Common myeloid progenitor, CD34-positive (primary cell): ENCODE measurements around the gene RGCC.

Experiments used
- CTCF ChIA-PET: fragments of 350-600 bp; sonication (Branson Sonifier 250); formaldehyde crosslinking; loops from one replicate; lab custom pipeline; 2021; ENCODE audit warnings: antibody characterized with exemption; lab: Charles Lee
- POLR2A ChIA-PET: fragments of 350-600 bp; sonication (Branson Sonifier 250); formaldehyde crosslinking; loops from one replicate; lab custom pipeline; 2021; ENCODE audit warnings: antibody characterized with exemption; lab: Charles Lee
- DNase-seq, 3 donors: peaks; one replicate each; pipeline versions ENCODE4 v3.0.0 to v3.0.0-alpha.2; 2013
- H3K27ac ChIP-seq, 2 experiments: 1 replicate in 1 of 2; 2 replicates in 1 of 2; pipeline ENCODE4 v1.7.0; 2013; ENCODE audit warnings: inconsistent platforms in 2 of 2, low read length in 2 of 2, mild to moderate bottlenecking in 2 of 2, low read depth in 1 of 2, moderate library complexity in 1 of 2; ENCODE audit not compliant: severe bottlenecking in 2 of 2, insufficient read depth in 1 of 2, poor library complexity in 1 of 2
- H3K27me3 ChIP-seq, 5 experiments: replicated peaks in 2 of 5; 1 replicate in 3 of 5; 2 replicates in 2 of 5; pipeline versions ENCODE4 v1.6.1 to v1.7.0; 2013; ENCODE audit warnings: low read length in 4 of 5, mild to moderate bottlenecking in 2 of 5, moderate library complexity in 2 of 5, inconsistent platforms in 1 of 5; ENCODE audit not compliant: insufficient read depth in 5 of 5, control insufficient read depth in 4 of 5
- H3K36me3 ChIP-seq, 4 experiments: 1 replicate in 2 of 4; 2 replicates in 2 of 4; pipeline versions ENCODE4 v1.6.1 to v1.7.0; 2013; ENCODE audit warnings: low read length in 3 of 4, control low read depth in 1 of 4, mild to moderate bottlenecking in 1 of 4; ENCODE audit not compliant: control insufficient read depth in 4 of 4, insufficient read depth in 4 of 4
- H3K4me1 ChIP-seq, 4 experiments: 1 replicate in 3 of 4; 2 replicates in 1 of 4; pipeline versions ENCODE4 v1.6.1 to v1.7.1; 2013; ENCODE audit warnings: low read length in 3 of 4, mild to moderate bottlenecking in 3 of 4, control low read depth in 1 of 4, inconsistent platforms in 1 of 4, moderate library complexity in 1 of 4; ENCODE audit not compliant: control insufficient read depth in 4 of 4, insufficient read depth in 4 of 4; ENCODE audit errors: control extremely low read depth in 1 of 4
- H3K4me3 ChIP-seq, 7 experiments: 1 replicate in 4 of 7; 2 replicates in 3 of 7; pipeline versions ENCODE4 v1.5.1 to v1.7.0; 2013; ENCODE audit warnings: mild to moderate bottlenecking in 7 of 7, low read length in 6 of 7, moderate library complexity in 6 of 7, inconsistent platforms in 2 of 7, low read depth in 2 of 7, control low read depth in 1 of 7; ENCODE audit not compliant: insufficient read depth in 4 of 7, control insufficient read depth in 1 of 7; ENCODE audit errors: extremely low read depth in 1 of 7
- H3K9me3 ChIP-seq, 5 experiments: 1 replicate in 4 of 5; 2 replicates in 1 of 5; pipeline versions ENCODE4 v1.6.1 to v1.7.1; 2013; ENCODE audit warnings: low read length in 4 of 5, mild to moderate bottlenecking in 2 of 5, inconsistent platforms in 1 of 5, low read depth in 1 of 5, moderate library complexity in 1 of 5; ENCODE audit not compliant: control insufficient read depth in 4 of 5, insufficient read depth in 2 of 5; ENCODE audit errors: control extremely low read depth in 1 of 5
- WGBS: methylation state at CpG from one replicate; pipeline ENCODE4 v1.1.5; 2013; ENCODE audit not compliant: insufficient coverage; 5-methylcytosine and 5-hydroxymethylcytosine counted together

RGCC gene

DNA sequence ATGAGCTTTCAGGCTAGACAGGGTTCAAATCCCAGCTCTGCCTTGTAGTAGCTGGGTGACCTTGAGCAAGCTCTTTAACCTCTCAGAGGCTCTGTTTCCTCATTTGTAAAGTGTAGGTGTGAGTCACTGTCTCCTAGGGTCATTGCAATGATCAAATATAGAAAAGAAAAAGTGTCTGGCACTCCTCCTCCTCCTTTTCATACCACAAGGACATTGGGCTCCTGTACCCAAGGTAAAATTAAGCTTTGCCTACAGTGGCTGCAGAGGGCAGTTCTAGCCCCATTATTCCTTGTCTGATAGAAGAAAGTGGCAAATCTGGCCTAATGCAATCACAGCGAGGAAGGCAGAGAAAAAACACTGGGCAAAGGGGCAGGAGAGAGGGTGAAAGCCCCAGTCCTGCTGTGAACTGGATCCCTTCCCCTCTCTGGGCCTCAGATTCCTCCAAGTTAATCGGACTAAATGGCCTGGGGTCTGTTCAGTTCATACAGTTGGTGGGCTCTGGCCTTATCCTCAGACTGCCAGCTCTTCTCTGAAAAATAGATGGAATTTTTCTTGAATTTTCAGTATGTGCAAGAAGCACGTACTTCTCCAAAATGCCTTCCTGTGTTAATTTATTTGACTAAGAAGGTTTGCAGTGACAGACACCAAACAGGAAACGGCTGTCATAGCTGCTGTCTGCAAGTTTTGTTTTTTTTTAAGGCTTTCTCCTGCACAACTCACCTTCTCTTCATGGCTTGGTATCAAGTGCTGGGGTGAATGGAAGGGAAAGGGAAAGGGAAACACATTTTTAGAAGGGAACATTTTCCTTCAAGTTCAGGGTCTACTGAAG, 35.3 kb downstream of the RGCC start:
- peaks cover 22 to 54% (median 30%) of the 10 kb centered on the region in 4 experiments for H3K4me1 ChIP-seq
- peak overlapping the region; percentile 1 to 4 for H3K27ac ChIP-seq

DNA sequence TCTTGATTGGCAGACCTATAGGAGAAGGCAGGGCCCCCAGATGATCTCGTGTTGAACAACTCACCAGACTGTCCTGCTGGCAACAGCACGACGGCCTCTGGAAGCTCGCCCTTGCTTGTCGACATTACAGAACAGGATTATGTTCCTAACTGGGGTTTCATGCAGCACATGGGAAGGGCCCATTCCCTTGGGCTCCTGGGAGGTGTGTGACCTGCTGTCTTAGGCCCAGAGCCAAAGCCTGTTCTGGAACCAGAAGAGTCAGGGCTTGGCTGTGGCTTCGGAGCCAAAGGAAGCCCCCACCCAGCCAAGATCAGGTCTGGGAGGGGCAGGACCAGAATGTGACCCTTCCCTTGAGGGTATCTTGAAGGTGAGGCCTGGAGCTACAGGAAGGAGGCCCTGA, 36.9 kb downstream of the RGCC start:
- Histone ChIP-seq H3K4me1 (peaks cover 22 to 54% (median 30%) of the 10 kb centered on the region in 4 experiments), H3K4me3 (no peak overlapping the region), H3K36me3 (no peaks in the 10 kb centered on the region), H3K27me3 (no peaks in the 10 kb centered on the region), H3K9me3 (no peaks in the 10 kb centered on the region), H3K27ac (no peak overlapping the region)
- CTCF ChIA-PET, result interaction anchor here (1.1 kb wide), 1 partner anchor 32 kb away, joined by 3 read pairs; no protein-coding TSS in a partner anchor
- DNase-seq, result no peak
- WGBS, result 97% methylated on average over 5 of the region's 6 CpGs
- POLR2A ChIA-PET, result no interaction called here

More for the DNA sequence above, 35.3 kb downstream of the RGCC start:
- no peaks in the 10 kb centered on the region for H3K27me3 ChIP-seq
- DNase-seq, result peak; percentile 23 to 82 (median 75)
- POLR2A ChIA-PET, result interaction anchor here (0.6 to 1.0 kb wide), 2 partner anchors 22 to 238 kb away, joined by 3 to 4 read pairs; no protein-coding TSS in a partner anchor
- no peaks in the 10 kb centered on the region for H3K9me3 ChIP-seq
- H3K4me3 ChIP-seq, result peak overlapping the region in 3 of 7 experiments; percentile 16 to 24 (median 17)
- WGBS, result 33% methylated on average over 2 of the region's 4 CpGs
- no peaks in the 10 kb centered on the region for H3K36me3 ChIP-seq
- CTCF ChIA-PET, result interaction anchor here (1.1 kb wide), 2 partner anchors 31 to 39 kb away, joined by 3 read pairs; no protein-coding TSS in a partner anchor

GRCh38 chr13:41495044-41495443, 37.7 kb downstream of the RGCC start:
- Histone ChIP-seq H3K9me3 (no peaks in the 10 kb centered on the region), H3K4me3 (no peak overlapping the region), H3K27ac (no peak overlapping the region), H3K4me1 (peaks cover 22 to 54% (median 30%) of the 10 kb centered on the region in 4 experiments), H3K36me3 (no peaks in the 10 kb centered on the region), H3K27me3 (no peaks in the 10 kb centered on the region)
- ChIA-PET POLR2A (no interaction called here), CTCF (no interaction called here)
- no peak for DNase-seq
- WGBS, result 100% methylated on average over 3 of the region's 5 CpGs

- no peaks in the 10 kb centered on the region for H3K9me3 ChIP-seq
- no peaks in the 10 kb centered on the region for H3K36me3 ChIP-seq
- H3K4me1 ChIP-seq, result peaks cover 22 to 47% (median 29%) of the 10 kb centered on the region in 4 experiments
- no peak overlapping the region for H3K27ac ChIP-seq
- H3K27me3 ChIP-seq, result no peaks in the 10 kb centered on the region
- no peak overlapping the region for H3K4me3 ChIP-seq
- CTCF ChIA-PET, result interaction anchor here (1.2 kb wide), 2 partner anchors 11 to 821 kb away, joined by 3 to 4 read pairs; no protein-coding TSS in a partner anchor
- POLR2A ChIA-PET, result no interaction called here
- WGBS, result 78% methylated on average over 9 of the region's 9 CpGs
- DNase-seq, result peak in 1 of 3 donors; percentile 29
Measured at GRCh38 chr13:41496420-41497234, 39.3 kb downstream of the RGCC start.

- DNase-seq, result no peak
- no peaks in the 10 kb centered on the region for H3K27me3 ChIP-seq
- POLR2A ChIA-PET, result no interaction called here
- H3K4me3 ChIP-seq, result no peak overlapping the region
- 100% methylated on average over 2 of the region's 5 CpGs for WGBS
- no peak overlapping the region for H3K27ac ChIP-seq
- H3K36me3 ChIP-seq, result no peaks in the 10 kb centered on the region
- no peaks in the 10 kb centered on the region for H3K9me3 ChIP-seq
- CTCF ChIA-PET, result interaction anchor here (1.2 kb wide), 1 partner anchor 821 kb away, joined by 3 read pairs; no protein-coding TSS in a partner anchor
- peaks cover 15 to 39% (median 23%) of the 10 kb centered on the region in 4 experiments for H3K4me1 ChIP-seq
Measured at GRCh38 chr13:41497436-41497835, 40.1 kb downstream of the RGCC start.

DNA sequence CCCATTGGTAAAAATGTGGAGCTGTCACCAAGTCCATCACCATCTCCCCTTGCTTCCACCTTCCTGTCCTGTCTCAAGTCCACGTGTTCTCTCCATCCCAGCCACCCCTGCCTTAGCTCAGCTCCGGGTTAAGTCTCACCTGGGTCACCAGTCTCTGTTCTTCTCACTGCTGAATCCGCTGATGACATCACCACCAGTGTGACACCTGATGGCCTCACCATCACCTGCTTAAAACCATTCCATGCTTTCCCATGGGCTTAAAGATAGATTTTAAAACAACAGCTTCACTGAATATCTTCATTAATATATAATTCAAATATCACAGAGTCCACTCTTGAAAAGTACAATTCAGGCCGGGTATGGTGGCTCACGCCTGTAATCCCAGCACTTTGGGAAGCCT, 42.1 kb downstream of the RGCC start:
- DNase-seq, result no peak
- 100% methylated on average over 5 of the region's 5 CpGs for WGBS
- POLR2A ChIA-PET, result no interaction called here
- Histone ChIP-seq H3K27me3 (no peaks in the 10 kb centered on the region), H3K4me3 (no peak overlapping the region), H3K9me3 (peaks cover 0 to 3% (median 2%) of the 10 kb centered on the region in 5 experiments), H3K36me3 (no peaks in the 10 kb centered on the region), H3K27ac (no peak overlapping the region), H3K4me1 (peaks cover 1 to 18% (median 4%) of the 10 kb centered on the region in 4 experiments)
- CTCF ChIA-PET, result no interaction called here
